HG03558 (cell line): Measurements from ENCODE around the gene C4orf46.
"Not testable (repeated sequence)": the region's sequence is repeated elsewhere in the genome, so short reads cannot be mapped to it uniquely, and the experiment has no call there.

ENCODE experiments used
- ATAC-seq: cut with Tn5 transposase; IDR thresholded peaks from one replicate; pipeline ENCODE4 v1.9.1; 2021; ENCODE audit warnings: moderate number of reproducible peaks; ENCODE audit not compliant: unreplicated experiment; ENCODE audit errors: extremely low read depth

C4orf46 gene

DNA sequence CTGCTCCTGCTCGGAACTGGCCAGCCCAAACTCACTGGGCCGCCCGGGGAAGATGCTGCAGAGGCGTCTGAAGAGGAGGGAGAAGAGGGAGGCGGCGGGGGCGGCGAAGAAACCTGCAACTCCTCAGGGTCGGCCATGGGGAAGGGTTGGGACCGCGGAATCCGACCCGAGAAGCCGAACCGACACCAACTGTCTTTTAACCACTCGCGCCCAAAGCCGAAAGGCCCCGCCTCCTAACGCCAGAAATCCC lies at the start of gene C4orf46:
Gene C4orf46, minus strand, starts transcription at position 223 of the 250 bp plus-strand sequence. Its CDS starts 86 bp downstream, at position 137.
- no peak for ATAC-seq

DNA sequence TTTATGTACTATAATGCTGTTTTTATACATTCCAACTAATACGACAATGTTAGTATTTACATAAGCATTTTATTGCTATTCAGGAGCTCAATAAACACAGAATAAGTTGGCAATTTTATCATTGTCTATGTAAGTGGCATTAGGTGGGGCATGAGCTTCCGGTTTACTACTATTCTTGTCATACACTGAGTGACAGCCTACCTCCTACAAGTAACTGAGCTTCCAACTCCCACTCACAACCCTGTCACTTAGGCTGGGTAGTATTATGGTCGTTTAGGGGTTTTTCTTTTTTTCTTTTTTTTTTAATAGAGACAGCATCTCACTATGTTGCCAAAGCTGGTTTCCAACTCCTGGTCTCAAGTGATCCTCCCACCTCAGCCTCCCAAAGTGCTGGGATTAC lies 44.1 kb upstream of the C4orf46 start:
- ATAC-seq, result no peak

DNA sequence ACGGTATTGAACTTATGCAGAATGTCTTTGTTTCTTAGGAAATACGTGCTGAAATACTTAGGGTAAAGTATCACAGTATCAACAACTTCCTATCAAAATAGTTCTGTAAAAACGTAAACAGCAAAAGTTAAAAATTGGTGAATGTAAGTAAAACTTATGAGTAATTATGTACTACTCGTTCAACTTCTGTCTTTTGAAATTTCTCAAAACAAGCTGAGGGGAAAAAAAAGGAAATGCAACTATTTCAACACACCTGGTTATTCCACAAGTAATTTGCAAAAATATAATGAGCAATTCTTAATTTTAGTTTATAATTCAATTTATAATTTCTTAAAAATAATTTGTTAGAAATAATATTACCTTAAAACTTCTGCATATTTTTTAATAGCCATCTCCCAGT lies 43.2 kb upstream of the C4orf46 start:
- ATAC-seq, result no peak

GRCh38 chr4:158712622-158713021 lies 40.9 kb upstream of the C4orf46 start:
- not testable (repeated sequence) for ATAC-seq

DNA sequence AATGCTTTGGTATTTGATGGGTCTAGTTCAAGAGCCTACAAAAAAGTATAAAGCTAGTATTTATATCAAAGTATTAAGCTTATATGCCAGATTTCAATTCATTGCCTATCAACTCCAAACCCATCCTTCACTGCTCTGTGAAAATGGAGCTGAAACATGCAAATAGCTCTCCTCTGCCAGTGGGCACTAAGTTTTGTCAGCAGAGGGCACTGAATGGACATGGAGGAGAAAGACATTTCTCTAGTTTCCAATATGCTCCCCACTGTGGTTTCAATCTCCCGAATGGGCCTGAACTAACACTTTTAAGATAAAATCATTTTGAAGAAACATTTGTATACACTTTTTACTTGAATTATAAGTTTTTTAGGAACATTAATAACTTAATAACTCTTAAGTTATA lies 39.1 kb upstream of the C4orf46 start:
- ATAC-seq, result no peak

GRCh38 chr4:158704274-158704673 lies 32.6 kb upstream of the C4orf46 start:
- ATAC-seq, result no peak

- ATAC-seq, result no peak
Observed at GRCh38 chr4:158688813-158689212, 17.1 kb upstream of the C4orf46 start.

DNA sequence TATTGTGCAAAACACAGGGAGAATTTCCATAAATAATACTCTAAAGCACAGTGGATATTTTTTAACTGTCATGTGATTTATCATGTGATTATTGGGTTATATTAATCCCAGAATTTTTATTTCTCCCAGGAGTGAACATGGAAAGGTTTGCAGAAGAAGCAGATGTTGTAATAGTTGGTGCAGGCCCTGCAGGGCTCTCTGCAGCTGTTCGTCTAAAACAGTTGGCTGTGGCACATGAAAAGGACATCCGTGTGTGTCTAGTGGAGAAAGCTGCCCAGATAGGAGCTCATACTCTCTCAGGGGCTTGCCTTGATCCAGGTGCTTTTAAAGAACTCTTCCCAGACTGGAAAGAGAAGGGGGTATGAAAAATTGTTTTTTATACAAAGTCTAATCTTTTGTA lies 10.4 kb upstream of the C4orf46 start:
- ATAC-seq, result no peak

- no peak for ATAC-seq
Observed at GRCh38 chr4:158681629-158682028, 9.9 kb upstream of the C4orf46 start.

DNA sequence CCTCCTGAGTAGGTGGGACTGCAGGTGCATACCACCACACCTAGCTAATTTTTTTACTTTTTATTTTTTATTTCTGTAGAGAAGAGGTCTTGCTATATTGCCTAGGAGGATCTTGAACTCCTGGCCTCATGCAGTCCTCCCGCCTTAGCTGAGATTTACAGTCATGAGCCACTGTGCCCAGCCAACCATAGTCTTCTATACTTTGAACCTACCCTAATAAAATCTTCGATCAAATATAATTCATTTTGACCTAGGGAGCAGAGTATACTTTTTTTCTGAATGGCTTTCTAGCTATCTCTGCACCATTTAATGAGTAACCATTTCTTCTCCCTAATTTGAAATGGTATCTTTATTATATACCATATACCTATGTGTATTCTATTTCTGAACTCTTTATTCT lies 7.1 kb upstream of the C4orf46 start:
- no peak for ATAC-seq

GRCh38 chr4:158676076-158676475 lies 4.4 kb upstream of the C4orf46 start:
- ATAC-seq, result no peak

- ATAC-seq, result no peak
Observed at GRCh38 chr4:158673633-158674032, 1.9 kb upstream of the C4orf46 start.

DNA sequence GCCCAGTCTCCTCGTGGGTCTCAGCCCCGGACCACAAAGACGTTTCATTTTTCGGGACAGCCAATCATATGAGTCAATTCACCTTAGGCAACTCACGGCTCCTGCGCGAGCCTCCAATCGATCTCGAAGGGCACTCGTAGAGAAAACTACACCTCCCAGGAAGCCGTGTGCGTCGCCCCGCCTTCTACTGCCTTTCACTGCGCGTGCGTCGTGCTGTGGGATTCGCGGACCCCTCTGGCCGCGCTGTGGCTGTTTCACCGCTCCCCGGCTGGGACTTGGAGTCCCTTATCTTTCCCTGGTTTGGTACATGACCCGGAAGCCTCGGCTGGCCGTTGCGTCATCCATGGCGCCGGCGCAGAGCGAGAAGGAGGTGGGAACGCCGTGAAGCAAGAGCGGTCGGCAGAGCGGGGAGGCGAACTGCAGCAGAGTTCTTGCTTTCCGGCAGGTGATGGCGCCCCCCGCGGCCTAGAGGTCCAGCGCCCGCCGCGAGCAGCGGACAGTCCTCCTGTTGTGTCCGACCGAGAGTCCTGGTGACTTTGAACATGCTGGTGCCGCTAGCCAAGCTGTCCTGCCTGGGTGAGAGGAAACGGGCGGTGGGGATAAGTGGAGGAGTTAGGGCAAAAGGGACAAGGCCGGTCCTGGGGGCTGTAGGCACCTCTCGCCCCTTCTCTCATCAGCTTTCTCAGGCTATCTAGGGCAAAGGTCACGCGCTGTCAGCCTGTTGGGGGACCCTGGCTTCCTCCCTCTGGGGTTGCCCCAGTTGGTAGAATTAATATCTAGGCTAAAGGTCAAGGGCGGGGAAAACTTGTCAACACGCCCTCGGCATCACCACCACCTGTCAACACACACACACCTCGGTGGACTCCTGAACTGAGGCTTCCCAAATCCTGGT lies 474 bp upstream of the C4orf46 start, which contains the start of gene ETFDH:
Gene ETFDH, plus strand, starts transcription at position 382 of the 892 bp plus-strand sequence. Its CDS starts 161 bp downstream, at position 543.
- ATAC-seq, result peak; percentile 85

DNA sequence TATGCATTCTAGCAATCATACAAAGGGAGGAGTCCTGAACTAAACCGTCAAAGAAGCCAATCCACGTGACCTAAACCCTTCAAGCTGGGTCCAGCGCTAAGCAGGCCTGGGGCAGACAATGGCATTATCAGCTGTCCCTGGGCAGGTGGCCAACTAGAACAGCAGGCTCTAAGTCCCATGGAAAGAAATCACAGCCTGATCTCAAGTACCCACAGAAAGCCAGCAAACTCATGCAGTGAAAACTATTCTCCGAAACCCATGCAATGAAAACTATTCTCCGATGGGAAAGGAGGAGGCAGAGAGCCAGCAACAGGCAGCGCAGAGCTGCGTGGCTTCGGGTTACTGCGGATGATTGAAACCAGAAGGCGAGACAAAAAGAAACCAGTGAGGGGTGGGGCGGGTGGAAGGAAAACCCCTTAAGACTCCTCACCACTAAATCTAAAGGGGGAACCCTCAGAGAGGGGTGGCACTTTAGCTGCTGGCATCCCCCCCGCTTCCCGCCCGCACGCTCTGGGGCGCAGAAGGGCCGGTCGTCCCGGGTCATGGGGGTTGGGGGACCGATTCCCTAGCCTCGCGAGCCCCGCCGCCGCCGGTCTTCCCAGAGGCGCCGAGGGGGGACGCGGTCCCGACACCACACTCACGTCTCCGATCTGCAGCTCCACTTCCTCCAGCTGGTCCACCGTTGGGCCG lies 567 bp downstream of the C4orf46 start:
- no peak for ATAC-seq

GRCh38 chr4:158669310-158669709 lies 2.4 kb downstream of the C4orf46 start:
- no peak for ATAC-seq

DNA sequence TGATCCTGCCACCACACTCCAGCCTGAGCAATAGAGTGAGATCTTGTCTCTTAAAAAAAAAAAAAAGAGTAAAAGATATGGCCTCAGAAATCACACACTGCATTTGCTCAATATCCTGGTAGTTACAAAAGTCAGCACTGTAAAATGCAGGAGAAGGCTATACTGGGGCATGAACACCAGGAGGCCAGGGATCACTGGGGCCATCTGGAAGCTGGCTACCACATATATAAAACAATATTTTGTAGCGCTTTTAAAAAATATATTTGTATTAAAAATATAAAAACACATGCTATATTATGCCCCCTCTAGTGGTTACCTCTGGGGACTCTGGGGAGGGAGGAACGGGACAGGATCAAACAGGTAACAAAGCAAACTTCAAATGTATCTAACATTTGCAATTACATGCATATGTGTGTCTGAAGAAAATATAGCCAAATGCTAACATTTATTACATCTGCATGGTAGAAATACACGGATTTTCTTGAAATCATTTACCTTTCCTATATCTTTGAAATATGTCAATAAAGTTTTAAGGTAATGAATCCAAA lies 4.0 kb downstream of the C4orf46 start:
- no peak for ATAC-seq

- no peak for ATAC-seq
Observed at GRCh38 chr4:158666892-158667291, 4.8 kb downstream of the C4orf46 start.

- ATAC-seq, result no peak
Observed at GRCh38 chr4:158664806-158665205, 6.9 kb downstream of the C4orf46 start.

- not testable (repeated sequence) for ATAC-seq
Observed at GRCh38 chr4:158663707-158664625, 7.7 kb downstream of the C4orf46 start.

DNA sequence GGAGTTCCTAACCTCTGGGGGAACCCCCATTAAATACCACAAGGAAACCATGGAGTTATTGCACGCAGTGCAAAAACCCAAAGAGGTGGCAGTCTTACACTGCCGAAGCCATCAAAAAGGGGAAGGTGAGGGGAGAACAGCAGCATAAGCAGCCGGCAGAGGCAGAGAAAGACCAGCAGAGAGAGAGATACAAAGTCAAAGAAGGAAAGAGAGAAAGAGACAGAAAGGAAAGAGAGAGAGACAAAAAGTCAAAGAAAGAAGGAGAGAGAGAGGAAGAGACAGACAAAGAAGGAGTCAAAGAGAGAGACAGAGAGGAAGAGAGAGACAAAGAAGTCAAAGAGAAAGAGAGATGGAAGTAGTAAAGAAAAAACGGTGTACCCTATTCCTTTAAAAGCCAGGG lies 8.4 kb downstream of the C4orf46 start:
- ATAC-seq, result not testable (repeated sequence)
